ENCODE measurements around the gene INO80E.

GRCh38 chr16:29971304-29971703, 24.7 kb upstream of the INO80E start:
- TF ChIP-seq CTCF (IDR thresholded peaks at IDR 0.05; ENCODE audit: low read length) (no peak), EZH2 (optimal IDR thresholded peaks at IDR 0.05; ENCODE audit: low read depth, low read length) (no peak)
